Effector memory CD8-positive, alpha-beta T cell (primary cell): ENCODE data around the gene WDFY2.
A peak's percentile ranks its signal among the peaks of the same experiment; 100 is the strongest.

Experiments used
- ATAC-seq: fragments of 150-1000 bp; cut with Tn5 transposase; replicated peaks from 2 replicates; pipeline ENCODE4 v1.10.0; 2021; ENCODE audit warnings: mild to moderate bottlenecking, moderate library complexity
- DNase-seq, 3 experiments: peaks; one replicate each; pipeline ENCODE4 v3.0.0; 2021
- H3K27ac Mint-ChIP-seq, 2 donors: one replicate each; pipeline ENCODE4 v1.8.0; 2022; ENCODE audit warnings: mild to moderate bottlenecking in 2 of 2, mixed read lengths in 2 of 2, moderate library complexity in 2 of 2
- H3K27me3 Mint-ChIP-seq, 2 donors: one replicate each; pipeline ENCODE4 v1.8.0; 2022; ENCODE audit warnings: mixed read lengths in 2 of 2
- H3K36me3 Mint-ChIP-seq: one replicate; pipeline ENCODE4 v1.8.0; 2022; ENCODE audit warnings: mild to moderate bottlenecking, moderate library complexity, mixed read lengths; ENCODE audit not compliant: insufficient read depth
- H3K4me1 Mint-ChIP-seq, 2 donors: one replicate each; pipeline ENCODE4 v1.8.0; 2022; ENCODE audit warnings: low read depth in 2 of 2, mixed read lengths in 2 of 2
- H3K4me3 Mint-ChIP-seq, 2 donors: one replicate each; pipeline ENCODE4 v1.8.0; 2022; ENCODE audit warnings: mild to moderate bottlenecking in 2 of 2, mixed read lengths in 2 of 2, moderate library complexity in 2 of 2
- H3K9me3 Mint-ChIP-seq, 2 donors: one replicate each; pipeline ENCODE4 v1.8.0; 2022; ENCODE audit warnings: mixed read lengths in 2 of 2

Gene WDFY2

DNA sequence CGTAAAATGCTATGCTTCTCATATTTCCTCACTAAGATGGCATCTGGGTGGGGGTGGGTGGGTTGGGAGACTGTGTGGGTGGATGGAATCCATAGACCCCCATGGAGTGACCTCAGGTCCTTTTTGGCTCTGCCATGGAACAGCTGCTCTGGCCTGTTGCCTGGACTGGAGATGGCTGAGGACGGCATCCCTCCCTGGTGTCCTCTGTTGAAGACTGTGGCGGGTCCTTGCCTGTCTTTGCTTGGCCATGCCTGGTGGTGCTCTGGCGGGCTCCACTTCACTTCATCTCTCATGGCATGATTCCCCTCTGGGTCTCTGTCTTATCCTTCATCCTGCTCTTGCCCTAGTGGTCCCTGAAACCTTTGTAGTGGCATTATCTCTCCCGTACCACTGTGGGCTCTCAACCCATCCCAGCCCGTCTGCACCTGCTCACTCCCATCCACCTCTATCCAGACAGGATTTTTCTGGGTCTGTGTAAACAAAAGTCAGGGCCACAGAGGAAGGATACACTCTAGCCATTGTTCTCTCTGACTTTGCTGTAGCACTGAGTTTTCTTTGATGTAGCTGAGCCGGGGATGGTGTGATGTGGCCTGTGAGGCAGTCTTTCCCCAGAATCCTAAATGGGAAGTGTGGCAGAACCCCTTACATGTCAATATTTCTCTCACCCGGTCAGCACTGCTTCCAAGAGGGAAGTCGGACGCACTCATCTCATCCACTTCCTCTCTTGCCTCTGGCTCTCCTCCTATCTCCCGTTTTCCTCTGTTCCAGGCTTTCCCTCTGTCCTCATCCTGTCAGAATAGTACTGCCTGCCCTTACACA, 36.1 kb downstream of the WDFY2 start:
- H3K4me3 Mint-ChIP-seq = no peak overlapping the region
- no peak for DNase-seq
- H3K27ac Mint-ChIP-seq = peak overlapping the region in 1 of 2 donors; percentile 82
- H3K27me3 Mint-ChIP-seq = no peaks in the 10 kb centered on the region
- ATAC-seq = no peak
- no peaks in the 10 kb centered on the region for H3K9me3 Mint-ChIP-seq
- H3K36me3 Mint-ChIP-seq = peaks cover 4% of the 10 kb centered on the region
- peaks cover 22 to 26% of the 10 kb centered on the region in 2 donors for H3K4me1 Mint-ChIP-seq

DNA sequence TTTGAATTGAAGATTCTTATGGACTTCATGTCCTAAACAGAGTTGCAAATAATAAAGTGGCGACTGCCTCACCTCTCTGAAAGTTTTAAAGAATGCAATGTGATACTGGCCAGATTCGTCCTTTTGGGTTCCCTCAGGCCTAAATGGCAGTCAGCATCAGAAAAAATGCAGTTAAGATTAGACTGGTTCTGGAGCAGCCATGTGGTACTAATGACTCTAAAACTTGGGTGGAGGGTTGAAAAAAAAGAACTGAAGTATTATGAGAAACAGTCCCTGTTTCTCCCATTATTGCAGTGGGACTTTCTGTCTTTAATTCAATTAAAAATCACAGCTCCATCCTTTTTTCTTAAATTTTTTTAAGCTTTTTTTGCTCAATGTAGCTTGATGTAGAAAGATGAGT, 37.3 kb downstream of the WDFY2 start:
- Mint-ChIP-seq H3K27ac (no peak overlapping the region), H3K27me3 (no peaks in the 10 kb centered on the region), H3K36me3 (peaks cover 4% of the 10 kb centered on the region), H3K4me1 (peaks cover 22 to 26% of the 10 kb centered on the region in 2 donors), H3K4me3 (no peak overlapping the region), H3K9me3 (no peaks in the 10 kb centered on the region)
- no peak for DNase-seq
- ATAC-seq = no peak

DNA sequence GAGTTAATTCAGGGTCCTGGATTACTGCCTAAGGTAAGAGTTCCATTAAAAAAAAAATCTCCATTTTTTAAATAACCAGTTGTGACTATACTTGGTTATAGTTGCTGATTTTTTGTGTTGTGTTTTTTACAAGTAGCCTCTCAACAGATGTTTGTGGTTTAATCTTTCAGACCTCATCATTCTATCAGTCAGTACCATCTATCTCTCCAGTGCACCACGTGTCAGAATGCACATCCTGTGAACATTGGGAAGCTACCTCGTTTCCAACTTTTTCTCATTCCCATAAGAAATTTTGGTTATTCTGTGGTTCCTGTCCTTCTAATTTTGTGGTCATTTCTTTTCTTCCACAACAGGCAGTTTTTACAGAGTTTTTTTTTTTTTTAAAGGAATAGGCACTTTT, 39.2 kb downstream of the WDFY2 start:
- no peaks in the 10 kb centered on the region for H3K27me3 Mint-ChIP-seq
- H3K27ac Mint-ChIP-seq = peak overlapping the region in 1 of 2 donors; percentile 67
- peaks cover 13% of the 10 kb centered on the region for H3K36me3 Mint-ChIP-seq
- ATAC-seq (no peak), DNase-seq (no peak)
- H3K9me3 Mint-ChIP-seq = no peaks in the 10 kb centered on the region
- peaks cover 26 to 27% of the 10 kb centered on the region in 2 donors for H3K4me1 Mint-ChIP-seq
- H3K4me3 Mint-ChIP-seq = no peak overlapping the region

DNA sequence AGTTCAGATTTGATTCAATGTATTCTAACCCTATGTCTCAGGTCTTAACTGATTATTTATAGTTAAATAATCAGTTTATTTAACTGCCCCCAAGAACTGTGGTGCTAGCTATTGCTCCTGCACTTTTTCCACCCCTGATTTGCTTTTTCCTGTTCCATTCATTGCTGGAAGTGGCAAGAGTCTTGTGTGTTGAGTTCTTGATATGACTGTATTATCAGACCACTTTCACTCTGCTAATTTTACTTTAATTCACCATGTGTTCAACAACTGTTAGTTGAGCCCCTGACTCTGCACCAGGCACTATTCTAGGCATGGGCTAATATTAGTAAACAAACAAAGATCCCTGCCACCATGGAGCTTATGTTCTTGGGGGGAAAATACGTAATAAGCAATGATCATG, 39.9 kb downstream of the WDFY2 start:
- ATAC-seq (no peak), DNase-seq (no peak)
- Mint-ChIP-seq H3K36me3 (peaks cover 13% of the 10 kb centered on the region), H3K4me1 (peaks cover 24 to 31% of the 10 kb centered on the region in 2 donors), H3K27ac (peak overlapping the region; percentile 5 to 17), H3K4me3 (no peak overlapping the region), H3K9me3 (no peaks in the 10 kb centered on the region), H3K27me3 (no peaks in the 10 kb centered on the region)

DNA sequence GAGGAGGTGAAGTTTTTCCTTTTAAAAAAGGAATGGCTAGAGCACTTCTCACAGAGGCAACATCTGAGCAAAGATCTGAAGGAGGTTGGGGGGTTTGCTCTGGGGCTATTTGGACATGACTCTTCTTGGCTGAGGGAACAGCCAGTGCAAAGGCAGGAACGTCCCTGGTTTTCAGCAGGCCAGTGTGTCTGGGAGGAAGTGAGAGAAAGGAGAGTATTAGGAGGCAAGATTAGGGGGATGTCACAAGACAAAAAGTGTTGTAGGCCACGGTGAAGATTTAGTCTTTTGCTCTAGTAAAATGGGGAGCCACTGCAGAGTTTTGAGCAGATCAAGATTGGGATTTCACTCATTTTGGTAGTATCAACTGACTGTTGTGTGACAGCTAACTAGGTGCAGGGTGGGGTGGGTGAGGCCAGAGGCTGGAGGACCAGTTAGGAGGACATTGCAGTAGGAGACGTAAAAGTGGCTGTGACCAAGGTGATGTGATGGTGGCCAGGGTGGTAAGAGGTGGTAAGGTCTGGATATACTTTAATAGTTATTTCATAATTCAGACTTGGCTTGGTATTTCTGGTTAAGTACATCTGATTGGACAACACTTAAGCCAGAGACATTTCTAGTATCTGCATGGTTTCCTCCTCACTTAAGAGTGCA, 40.6 kb downstream of the WDFY2 start:
- peak overlapping the region; percentile 5 to 17 for H3K27ac Mint-ChIP-seq
- H3K4me1 Mint-ChIP-seq = peaks cover 24 to 35% of the 10 kb centered on the region in 2 donors
- no peak overlapping the region for H3K4me3 Mint-ChIP-seq
- ATAC-seq (no peak), DNase-seq (no peak)
- H3K36me3 Mint-ChIP-seq = peaks cover 13% of the 10 kb centered on the region
- H3K9me3 Mint-ChIP-seq = no peaks in the 10 kb centered on the region
- no peaks in the 10 kb centered on the region for H3K27me3 Mint-ChIP-seq

DNA sequence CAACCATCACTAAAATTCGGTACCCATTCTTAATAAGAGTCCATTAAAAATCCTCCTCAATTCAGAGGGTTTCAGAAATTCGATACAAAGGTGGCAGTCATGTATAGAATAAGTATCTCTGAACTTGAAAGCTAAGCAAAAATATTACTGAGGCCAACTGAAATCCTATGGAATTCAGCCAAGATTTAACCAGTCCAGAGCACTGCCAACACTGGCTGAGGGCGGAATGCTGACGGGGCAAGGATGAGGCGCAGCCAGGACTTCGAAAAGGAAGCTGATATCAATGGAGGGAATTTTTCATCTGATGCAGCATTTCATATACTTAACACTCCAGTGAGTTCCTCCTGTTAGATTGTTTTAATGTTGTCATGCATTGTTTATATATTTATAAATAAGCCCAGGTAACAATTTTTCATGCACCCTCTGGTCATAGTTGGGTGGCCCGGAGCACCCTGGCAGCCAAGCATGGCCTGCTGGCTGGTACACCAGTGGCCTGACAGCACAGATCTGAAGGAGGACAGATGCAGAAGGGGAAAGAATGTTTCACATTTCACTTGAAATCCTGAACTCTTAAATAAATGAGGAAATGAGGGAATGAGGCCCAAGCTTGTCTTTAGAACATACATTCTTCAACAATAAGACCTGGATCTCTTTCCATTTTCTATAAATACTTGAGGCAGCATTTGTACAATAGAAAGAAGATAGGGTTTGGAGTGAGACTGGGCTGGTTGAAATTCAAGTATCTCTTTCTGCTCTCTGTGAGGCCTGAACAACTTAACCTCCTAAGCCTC, 41.5 kb downstream of the WDFY2 start:
- peaks cover 24 to 39% of the 10 kb centered on the region in 2 donors for H3K4me1 Mint-ChIP-seq
- H3K4me3 Mint-ChIP-seq = no peak overlapping the region
- no peaks in the 10 kb centered on the region for H3K9me3 Mint-ChIP-seq
- peaks cover 13% of the 10 kb centered on the region for H3K36me3 Mint-ChIP-seq
- DNase-seq = no peak
- no peaks in the 10 kb centered on the region for H3K27me3 Mint-ChIP-seq
- ATAC-seq = no peak
- H3K27ac Mint-ChIP-seq = peak overlapping the region in 1 of 2 donors; percentile 39

DNA sequence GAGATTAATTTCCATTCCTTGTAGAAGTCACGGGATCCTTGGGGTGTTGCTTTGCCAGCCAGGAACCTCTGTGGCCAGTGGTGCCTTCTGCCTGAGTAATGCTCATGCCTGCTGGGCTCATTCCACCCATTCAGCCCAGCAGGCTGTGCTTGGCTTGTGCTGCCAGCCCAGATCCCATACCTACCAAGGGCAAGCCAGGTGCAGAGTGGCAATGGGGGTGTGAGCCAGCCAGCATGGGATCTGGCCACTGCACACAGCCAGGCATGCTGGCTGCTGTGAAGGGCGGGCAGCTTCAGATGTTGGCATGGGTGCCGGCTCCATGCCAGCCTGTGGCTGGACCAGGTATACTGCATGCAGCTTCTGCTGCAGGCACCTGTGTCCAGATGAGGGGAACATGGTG, 42.5 kb downstream of the WDFY2 start:
- H3K9me3 Mint-ChIP-seq = no peaks in the 10 kb centered on the region
- no peak for ATAC-seq
- H3K27ac Mint-ChIP-seq = no peak overlapping the region
- H3K4me1 Mint-ChIP-seq = peaks cover 24 to 39% of the 10 kb centered on the region in 2 donors
- peaks cover 13% of the 10 kb centered on the region for H3K36me3 Mint-ChIP-seq
- H3K4me3 Mint-ChIP-seq = no peak overlapping the region
- no peak for DNase-seq
- no peaks in the 10 kb centered on the region for H3K27me3 Mint-ChIP-seq

DNA sequence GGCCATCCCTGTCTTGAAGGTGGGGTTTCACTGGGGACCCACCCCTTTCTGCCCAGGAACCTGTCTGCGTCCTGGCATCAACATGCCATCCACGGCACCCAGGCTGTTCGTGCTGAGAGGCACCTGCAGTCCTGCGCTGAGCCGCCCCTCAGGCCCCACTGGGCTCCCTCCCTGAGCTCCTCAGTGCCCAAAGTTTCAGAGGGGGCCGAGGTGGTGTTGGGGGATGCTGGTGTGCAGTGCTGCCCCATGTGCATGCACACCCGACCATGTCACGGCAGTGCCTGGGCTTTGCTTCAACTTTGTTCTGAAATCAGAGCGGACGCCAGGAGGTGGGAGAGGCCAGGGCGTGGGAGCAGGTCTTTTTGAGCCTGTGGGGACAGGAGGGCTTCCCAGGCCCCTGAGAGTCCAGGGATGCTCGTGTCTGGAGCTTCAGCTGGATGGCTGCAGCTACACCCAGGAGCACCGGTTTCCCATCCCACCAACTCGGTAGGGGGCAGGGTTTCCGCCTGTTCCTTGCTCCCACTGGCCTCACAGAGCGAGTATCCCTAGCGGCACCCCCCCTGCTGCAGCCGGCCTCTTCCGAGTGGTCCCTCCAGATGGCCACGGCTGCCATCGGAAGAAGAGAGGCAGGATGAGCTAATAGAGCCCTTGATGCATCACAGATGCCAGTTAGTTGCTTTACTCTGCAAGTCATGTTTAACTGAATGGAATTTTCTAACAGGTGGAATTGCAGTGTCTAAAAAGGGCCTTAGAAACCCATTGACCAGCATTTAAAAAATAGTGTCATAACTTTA, 44.0 kb downstream of the WDFY2 start:
- Mint-ChIP-seq H3K4me1 (peaks cover 25 to 34% of the 10 kb centered on the region in 2 donors), H3K4me3 (no peak overlapping the region), H3K27me3 (no peaks in the 10 kb centered on the region), H3K27ac (no peak overlapping the region), H3K36me3 (peaks cover 13% of the 10 kb centered on the region), H3K9me3 (no peaks in the 10 kb centered on the region)
- DNase-seq = no peak
- no peak for ATAC-seq

DNA sequence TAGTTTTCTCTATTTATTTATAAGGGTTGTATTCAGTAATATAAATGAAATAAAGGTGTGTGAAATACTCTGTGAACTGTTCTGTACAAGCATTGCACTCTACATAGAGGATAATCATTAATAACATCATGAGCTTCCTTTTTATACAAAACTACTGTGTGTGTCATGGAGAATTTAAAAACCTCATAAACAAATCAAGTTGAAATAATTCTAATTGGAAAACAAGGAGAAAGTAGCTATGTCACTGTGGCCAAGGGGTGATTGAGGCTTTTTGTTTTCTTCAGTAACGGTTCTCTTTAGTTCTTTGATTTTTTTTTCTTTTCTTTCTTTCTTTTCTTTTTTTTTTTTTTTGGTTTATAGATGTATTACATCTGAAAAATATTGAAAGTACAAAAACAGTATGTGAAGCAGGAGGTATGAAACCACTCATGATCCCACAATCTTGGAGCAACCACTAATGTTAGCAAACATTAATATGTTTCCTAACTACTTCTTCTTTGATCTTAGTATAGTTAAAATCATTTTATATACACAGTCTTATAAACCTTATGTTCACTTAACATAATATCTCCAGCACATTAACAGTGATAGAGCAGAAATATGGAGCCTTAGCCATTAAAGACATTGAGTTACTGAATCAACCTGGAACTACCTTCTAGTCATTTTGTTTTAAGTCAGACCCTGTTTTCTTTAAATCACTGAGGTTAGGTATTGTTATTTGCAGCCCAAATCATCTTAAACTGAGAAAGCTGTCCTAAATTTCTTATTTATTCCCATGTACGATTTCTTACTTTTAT, 45.4 kb downstream of the WDFY2 start:
- DNase-seq (no peak), ATAC-seq (no peak)
- no peak overlapping the region for H3K27ac Mint-ChIP-seq
- no peaks in the 10 kb centered on the region for H3K9me3 Mint-ChIP-seq
- peaks cover 11% of the 10 kb centered on the region for H3K36me3 Mint-ChIP-seq
- H3K4me3 Mint-ChIP-seq = no peak overlapping the region
- no peaks in the 10 kb centered on the region for H3K27me3 Mint-ChIP-seq
- peaks cover 19 to 26% of the 10 kb centered on the region in 2 donors for H3K4me1 Mint-ChIP-seq

DNA sequence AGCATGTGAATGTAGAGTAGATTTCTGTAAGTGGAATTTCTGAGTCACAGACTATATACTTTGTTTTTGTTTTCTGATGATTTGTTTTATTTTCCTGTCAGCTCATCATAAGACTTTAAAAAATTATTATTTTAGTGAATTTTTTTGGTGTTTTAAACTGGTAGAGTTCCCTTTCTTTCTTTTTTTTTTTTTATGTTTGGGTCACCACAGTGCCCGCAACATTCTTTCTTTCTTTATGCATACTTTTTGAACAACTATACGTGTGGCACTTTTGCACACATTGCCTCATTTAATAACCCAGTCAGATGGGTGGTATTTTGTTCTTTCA, 46.0 kb downstream of the WDFY2 start:
- Mint-ChIP-seq H3K27ac (no peak overlapping the region), H3K4me3 (no peak overlapping the region), H3K27me3 (no peaks in the 10 kb centered on the region), H3K36me3 (peaks cover 9% of the 10 kb centered on the region), H3K9me3 (no peaks in the 10 kb centered on the region), H3K4me1 (peaks cover 17 to 26% of the 10 kb centered on the region in 2 donors)
- DNase-seq (no peak), ATAC-seq (no peak)

DNA sequence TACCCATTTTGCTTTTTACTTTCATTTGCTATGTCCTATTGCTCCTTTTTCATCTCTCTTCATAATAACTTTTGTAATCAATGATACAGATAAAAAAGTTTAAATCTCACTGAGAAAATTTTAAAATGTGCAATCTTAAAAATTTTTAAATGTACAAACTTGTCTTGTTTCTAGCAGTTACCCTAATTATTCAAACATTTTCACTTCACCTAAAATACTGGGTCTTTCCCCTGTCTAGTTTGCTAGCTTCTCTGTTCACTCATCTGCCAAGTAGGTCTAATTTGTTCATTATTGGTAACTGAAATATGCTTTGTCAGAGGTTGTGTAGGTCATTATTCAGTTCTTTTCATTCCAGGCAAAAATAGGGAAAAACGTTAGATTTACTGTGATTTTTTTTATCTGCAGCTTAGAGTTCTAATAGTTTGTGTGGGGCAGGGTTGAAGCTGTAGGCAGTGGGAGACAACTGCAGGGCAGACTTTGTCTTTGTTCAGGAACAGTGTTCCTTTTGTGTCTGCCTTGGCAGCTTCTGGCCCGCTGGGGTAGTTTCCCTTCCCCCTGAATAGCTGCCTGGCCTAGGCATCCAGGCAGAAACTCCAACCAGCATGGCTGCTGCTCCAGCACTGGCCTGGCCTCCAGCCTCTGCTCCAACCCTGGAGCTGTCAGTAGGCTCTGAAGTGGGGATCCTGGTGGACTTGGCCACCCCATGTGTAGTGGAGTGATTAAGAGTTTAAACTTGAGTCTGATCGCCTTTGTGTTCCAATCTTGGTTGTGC, 48.5 kb downstream of the WDFY2 start:
- Mint-ChIP-seq H3K27me3 (no peaks in the 10 kb centered on the region), H3K4me3 (no peak overlapping the region), H3K36me3 (peaks cover 9% of the 10 kb centered on the region), H3K27ac (peak overlapping the region in 1 of 2 donors; percentile 32), H3K4me1 (peaks cover 27 to 37% of the 10 kb centered on the region in 2 donors), H3K9me3 (no peaks in the 10 kb centered on the region)
- DNase-seq (no peak), ATAC-seq (no peak)
